Karpas-422 (cell line): ENCODE measurements around the gene ABCG4. TPM values are rescaled to one million over a fixed set of nuclear protein-coding genes. Genes with fewer than 3 reads are reported as not detected.

Experiments
- DNase-seq: peaks from one replicate; pipeline ENCODE4 v3.0.0-alpha.2; 2015
- H2AFZ ChIP-seq: fragments of 200-600 bp; sonication (generic); 2 replicates; pipeline ENCODE4 v1.6.1; 2014; ENCODE audit warnings: antibody characterized with exemption, low read length, mixed read lengths
- H3K27ac ChIP-seq: fragments of 200-600 bp; sonication (generic); 2 replicates; pipeline ENCODE4 v1.5.1; 2014; ENCODE audit warnings: mild to moderate bottlenecking, low read length, moderate library complexity
- H3K27me3 ChIP-seq: fragments of 200-600 bp; sonication (generic); 2 replicates; pipeline ENCODE4 v1.6.1; 2014; ENCODE audit warnings: low read length, mixed read lengths
- H3K36me3 ChIP-seq: fragments of 200-600 bp; sonication (generic); 2 replicates; pipeline ENCODE4 v1.6.1; 2014; ENCODE audit warnings: low read length, mixed read lengths; ENCODE audit not compliant: insufficient read depth
- H3K4me1 ChIP-seq: fragments of 200-600 bp; sonication (generic); 2 replicates; pipeline ENCODE4 v1.6.1; 2014; ENCODE audit warnings: mild to moderate bottlenecking, low read length, mixed read lengths
- H3K4me2 ChIP-seq: fragments of 200-600 bp; sonication (generic); 2 replicates; pipeline ENCODE4 v1.6.1; 2014; ENCODE audit warnings: low read length, low read depth, mild to moderate bottlenecking; ENCODE audit not compliant: poor library complexity, severe bottlenecking
- H3K4me3 ChIP-seq: fragments of 200-600 bp; sonication (generic); 2 replicates; pipeline ENCODE4 v1.5.1; 2014; ENCODE audit warnings: mild to moderate bottlenecking, antibody characterized with exemption, low read length, mixed read lengths
- H3K79me2 ChIP-seq: fragments of 200-600 bp; sonication (generic); 2 replicates; pipeline ENCODE4 v1.6.1; 2014; ENCODE audit warnings: mild to moderate bottlenecking, low read length, mixed read lengths
- H3K9ac ChIP-seq: fragments of 200-600 bp; sonication (generic); 2 replicates; pipeline ENCODE4 v1.6.0; 2014; ENCODE audit warnings: low read length
- H3K9me2 ChIP-seq: fragments of 200-600 bp; sonication (generic), shearing (Covaris generic); replicated peaks from 2 replicates; pipeline ENCODE4 v1.6.0; 2014; ENCODE audit warnings: mild to moderate bottlenecking, low read length, moderate library complexity; ENCODE audit not compliant: insufficient read depth
- H3K9me3 ChIP-seq: fragments of 300-700, 200-600 bp; sonication (generic); 2 replicates; pipeline ENCODE4 v1.6.1; 2014; ENCODE audit warnings: low read length, mixed read lengths
- H4K20me1 ChIP-seq: fragments of 200-600 bp; sonication (generic); 2 replicates; pipeline ENCODE4 v1.6.1; 2014; ENCODE audit warnings: mild to moderate bottlenecking, antibody characterized with exemption, low read length, low read depth; ENCODE audit not compliant: insufficient read depth
- total RNA-seq: library from RNA; depleted of rRNA; stranded (reverse); fragments of >200 nt; shearing (Covaris generic); gene quantifications from 2 replicates; pipeline ENCODE4 v1.2.3, GENCODE V29; 2014; ENCODE audit warnings: low replicate concordance

Gene ABCG4
- total RNA-seq, 1 experiment from 2014 or later: not detected

DNA sequence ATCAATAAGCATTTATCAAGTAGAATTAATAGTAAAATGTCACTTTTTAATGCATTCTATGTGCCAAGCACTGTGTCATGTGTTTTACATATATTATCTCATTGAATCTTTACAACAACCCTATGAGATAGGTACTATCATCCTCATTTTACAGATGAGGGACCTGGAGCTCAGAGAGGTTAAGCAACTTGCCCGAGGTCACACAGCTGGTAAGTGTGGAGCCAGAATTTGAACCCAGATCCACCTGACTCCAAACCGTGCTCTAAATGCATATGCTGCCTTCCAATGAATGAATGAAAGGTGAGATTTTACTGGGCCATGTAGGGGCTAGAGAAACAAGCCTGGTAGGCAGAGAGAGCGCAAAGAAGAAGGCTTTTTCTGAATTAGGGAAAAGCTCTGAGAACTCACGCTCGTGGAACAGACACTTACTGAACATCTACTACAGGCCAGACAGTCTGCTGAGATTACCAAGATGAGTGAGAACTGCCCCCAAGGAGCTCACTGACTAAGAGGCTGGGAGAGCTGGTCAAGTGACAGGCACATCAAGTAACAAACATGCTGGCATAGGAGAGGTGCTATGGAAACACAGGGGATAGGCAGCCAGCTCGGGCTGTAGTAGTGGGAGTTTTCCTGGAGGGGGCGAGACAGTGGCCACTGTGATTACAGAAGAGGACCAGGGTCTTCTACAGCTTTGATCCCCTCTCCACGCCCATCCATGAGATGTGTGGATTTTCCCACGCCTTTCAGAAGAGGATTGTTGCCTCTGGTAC lies 4.4 kb downstream of the ABCG4 start:
- H3K27me3 ChIP-seq: no peaks in the 10 kb centered on the region
- no peak overlapping the region for H3K4me3 ChIP-seq
- no peak overlapping the region for H3K9ac ChIP-seq
- H3K36me3 ChIP-seq: no peaks in the 10 kb centered on the region
- H4K20me1 ChIP-seq: no peaks in the 10 kb centered on the region
- H3K4me2 ChIP-seq: no peak overlapping the region
- H3K9me2 ChIP-seq: no peaks in the 10 kb centered on the region
- no peaks in the 10 kb centered on the region for H3K79me2 ChIP-seq
- H3K9me3 ChIP-seq: no peaks in the 10 kb centered on the region
- H3K4me1 ChIP-seq: peaks cover 3% of the 10 kb centered on the region; the same call in 1 of the 2 replicates
- no peak overlapping the region for H3K27ac ChIP-seq
- no peak for DNase-seq
- H2AFZ ChIP-seq: no peak overlapping the region

GRCh38 chr11:119154178-119154577 lies 5.3 kb downstream of the ABCG4 start:
- no peaks in the 10 kb centered on the region for H3K9me3 ChIP-seq
- H3K36me3 ChIP-seq: no peaks in the 10 kb centered on the region
- DNase-seq: no peak
- no peaks in the 10 kb centered on the region for H3K79me2 ChIP-seq
- no peaks in the 10 kb centered on the region for H3K9me2 ChIP-seq
- no peak overlapping the region for H3K27ac ChIP-seq
- no peak overlapping the region for H3K9ac ChIP-seq
- peaks cover 3% of the 10 kb centered on the region; the same call in 1 of the 2 replicates for H3K4me1 ChIP-seq
- no peak overlapping the region for H3K4me3 ChIP-seq
- H3K4me2 ChIP-seq: no peak overlapping the region
- no peaks in the 10 kb centered on the region for H4K20me1 ChIP-seq
- H3K27me3 ChIP-seq: no peaks in the 10 kb centered on the region
- no peak overlapping the region for H2AFZ ChIP-seq

DNA sequence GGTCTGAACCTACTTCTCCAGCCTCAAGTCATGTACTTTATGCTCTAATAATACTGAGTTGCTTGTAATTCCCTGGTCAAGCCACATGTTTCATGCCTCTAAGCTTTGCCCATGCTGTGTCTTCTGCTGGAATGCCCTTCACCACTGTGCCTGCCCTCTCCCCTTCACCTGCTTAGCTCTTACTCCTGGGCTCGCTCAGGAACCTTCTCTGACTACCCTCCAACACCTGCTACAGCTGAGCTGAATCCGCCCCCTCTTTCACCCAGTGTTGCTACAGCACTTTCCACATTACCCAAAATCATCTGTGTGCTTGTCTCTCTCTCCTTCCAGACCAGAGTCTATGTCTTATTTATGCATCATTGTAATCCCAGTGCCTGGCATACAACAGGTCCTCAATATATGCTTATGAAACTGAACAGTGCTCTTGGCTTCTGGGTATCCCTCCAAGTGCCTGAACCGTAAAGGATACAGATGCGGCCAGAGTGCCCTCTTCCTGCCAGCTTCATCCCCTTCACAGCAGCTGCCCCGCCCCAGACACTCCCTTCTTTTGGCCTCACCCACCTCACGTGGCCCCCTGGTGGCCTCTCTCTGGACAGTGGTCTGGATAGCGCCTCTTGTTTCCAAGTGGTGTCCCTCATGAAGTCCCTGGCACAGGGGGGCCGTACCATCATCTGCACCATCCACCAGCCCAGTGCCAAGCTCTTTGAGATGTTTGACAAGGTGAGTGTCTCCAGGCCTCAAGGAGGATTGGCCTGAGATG lies 7.1 kb downstream of the ABCG4 start:
- H3K9me2 ChIP-seq: no peaks in the 10 kb centered on the region
- no peak overlapping the region for H3K4me3 ChIP-seq
- H3K36me3 ChIP-seq: no peaks in the 10 kb centered on the region
- no peaks in the 10 kb centered on the region for H3K9me3 ChIP-seq
- peaks cover 3% of the 10 kb centered on the region; the same call in 1 of the 2 replicates for H3K4me1 ChIP-seq
- H3K4me2 ChIP-seq: no peak overlapping the region
- no peak overlapping the region for H3K27ac ChIP-seq
- no peak overlapping the region for H3K9ac ChIP-seq
- H3K79me2 ChIP-seq: no peaks in the 10 kb centered on the region
- H2AFZ ChIP-seq: no peak overlapping the region
- no peaks in the 10 kb centered on the region for H3K27me3 ChIP-seq
- peak; percentile 53 for DNase-seq
- H4K20me1 ChIP-seq: no peaks in the 10 kb centered on the region

GRCh38 chr11:119156496-119156895 lies 7.6 kb downstream of the ABCG4 start:
- H3K36me3 ChIP-seq: no peaks in the 10 kb centered on the region
- no peaks in the 10 kb centered on the region for H3K9me3 ChIP-seq
- no peak overlapping the region for H3K27ac ChIP-seq
- no peak overlapping the region for H3K9ac ChIP-seq
- no peaks in the 10 kb centered on the region for H3K79me2 ChIP-seq
- H3K4me3 ChIP-seq: no peak overlapping the region
- no peaks in the 10 kb centered on the region for H3K27me3 ChIP-seq
- H3K4me2 ChIP-seq: no peak overlapping the region
- peaks cover 3% of the 10 kb centered on the region; the same call in 1 of the 2 replicates for H3K4me1 ChIP-seq
- no peak for DNase-seq
- H3K9me2 ChIP-seq: no peaks in the 10 kb centered on the region
- no peaks in the 10 kb centered on the region for H4K20me1 ChIP-seq
- no peak overlapping the region for H2AFZ ChIP-seq

DNA sequence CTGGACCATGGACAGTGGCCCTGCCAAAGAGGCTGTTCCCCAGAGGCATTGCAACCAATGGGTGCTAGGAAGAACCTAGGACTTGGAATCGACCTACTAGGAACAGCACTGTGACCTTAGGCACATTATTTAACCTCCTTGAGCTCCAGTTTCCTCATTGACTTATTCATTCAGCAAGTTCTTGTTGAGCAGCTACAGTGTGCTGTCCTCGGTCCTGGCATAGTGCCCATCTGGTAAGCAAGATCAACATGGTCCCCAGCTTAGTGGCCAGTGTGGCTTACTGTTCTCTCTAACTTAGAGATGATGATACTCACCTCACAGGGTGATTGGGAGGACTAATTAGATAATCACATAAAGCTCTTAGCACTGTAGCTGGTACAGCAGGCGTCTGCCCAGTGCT lies 8.2 kb downstream of the ABCG4 start:
- Histone ChIP-seq H3K27ac (no peak overlapping the region), H3K27me3 (no peaks in the 10 kb centered on the region), H3K36me3 (no peaks in the 10 kb centered on the region), H3K9ac (no peak overlapping the region), H2AFZ (no peak overlapping the region), H3K4me3 (no peak overlapping the region), H3K4me1 (peaks cover 3% of the 10 kb centered on the region; the same call in 1 of the 2 replicates), H4K20me1 (no peaks in the 10 kb centered on the region), H3K9me2 (no peaks in the 10 kb centered on the region), H3K9me3 (no peaks in the 10 kb centered on the region), H3K79me2 (no peaks in the 10 kb centered on the region), H3K4me2 (no peak overlapping the region)
- DNase-seq: no peak

- Histone ChIP-seq H3K4me1 (peaks cover 3% of the 10 kb centered on the region; the same call in 1 of the 2 replicates), H3K9me3 (no peaks in the 10 kb centered on the region), H3K36me3 (no peaks in the 10 kb centered on the region), H2AFZ (no peak overlapping the region), H3K9ac (no peak overlapping the region), H3K4me3 (no peak overlapping the region), H3K4me2 (no peak overlapping the region), H3K79me2 (no peaks in the 10 kb centered on the region), H4K20me1 (no peaks in the 10 kb centered on the region), H3K27ac (no peak overlapping the region), H3K9me2 (no peaks in the 10 kb centered on the region), H3K27me3 (no peaks in the 10 kb centered on the region)
- DNase-seq: no peak
Measured at GRCh38 chr11:119158467-119158866, 9.6 kb downstream of the ABCG4 start.

GRCh38 chr11:119160151-119160550 lies 11.3 kb downstream of the ABCG4 start:
- H3K9me3 ChIP-seq: no peaks in the 10 kb centered on the region
- H3K27me3 ChIP-seq: no peaks in the 10 kb centered on the region
- no peaks in the 10 kb centered on the region for H3K79me2 ChIP-seq
- no peak overlapping the region for H3K27ac ChIP-seq
- H3K9me2 ChIP-seq: no peaks in the 10 kb centered on the region
- no peak overlapping the region for H2AFZ ChIP-seq
- no peaks in the 10 kb centered on the region for H3K36me3 ChIP-seq
- no peaks in the 10 kb centered on the region for H4K20me1 ChIP-seq
- no peak overlapping the region for H3K4me2 ChIP-seq
- peaks cover 3% of the 10 kb centered on the region; the same call in 1 of the 2 replicates for H3K4me1 ChIP-seq
- H3K4me3 ChIP-seq: no peak overlapping the region
- no peak for DNase-seq
- H3K9ac ChIP-seq: no peak overlapping the region

GRCh38 chr11:119161871-119162270 lies 13.0 kb downstream of the ABCG4 start:
- no peak for DNase-seq

More at GRCh38 chr11:119161871-119162270, 13.0 kb downstream of the ABCG4 start:
- no peak overlapping the region for H3K4me3 ChIP-seq
- no peak overlapping the region for H3K9ac ChIP-seq
- no peaks in the 10 kb centered on the region for H4K20me1 ChIP-seq
- no peaks in the 10 kb centered on the region for H3K79me2 ChIP-seq
- no peaks in the 10 kb centered on the region for H3K36me3 ChIP-seq
- H3K4me1 ChIP-seq: no peaks in the 10 kb centered on the region
- no peak overlapping the region for H3K27ac ChIP-seq
- no peaks in the 10 kb centered on the region for H3K27me3 ChIP-seq
- no peak overlapping the region for H3K4me2 ChIP-seq
- no peak overlapping the region for H2AFZ ChIP-seq
- H3K9me2 ChIP-seq: no peaks in the 10 kb centered on the region
- H3K9me3 ChIP-seq: no peaks in the 10 kb centered on the region
